Vagina (tissue), 2 donors: ENCODE results near the gene FAM114A2. TPM values are rescaled to one million over a fixed set of nuclear protein-coding genes. Genes with fewer than 3 reads are reported as not detected.

Experiments
- DNase-seq, 2 donors: peaks; one replicate each; pipeline ENCODE4 v3.0.0-alpha.2; 2017; ENCODE audit errors: extremely low spot score in 2 of 2
- H3K27ac ChIP-seq: fragments of 200-600 bp; sonication (generic); one replicate; pipeline ENCODE4 v1.5.1; 2019
- H3K27me3 ChIP-seq: fragments of 200-600 bp; sonication (generic); one replicate; pipeline ENCODE4 v1.5.1; 2019
- H3K36me3 ChIP-seq, 2 donors: fragments of 200-600 bp; sonication (generic); one replicate each; pipeline ENCODE4 v1.5.1; 2017 to 2019
- H3K4me1 ChIP-seq: fragments of 200-600 bp; sonication (generic); one replicate; pipeline ENCODE4 v1.5.1; 2019
- H3K4me3 ChIP-seq, 2 donors: fragments of 200-600 bp; sonication (generic); 1 replicate in 1 of 2; 2 replicates in 1 of 2; pipeline ENCODE4 v1.5.1; 2016 to 2019
- H3K9me3 ChIP-seq: fragments of 200-600 bp; sonication (generic); one replicate; pipeline ENCODE4 v1.5.1; 2019
- POLR2A ChIP-seq, 2 donors: fragments of 450-650 bp; IDR thresholded peaks; one replicate each; pipeline ENCODE4 v1.6.1; 2017; ENCODE audit warnings: antibody characterized with exemption in 2 of 2, mild to moderate bottlenecking in 2 of 2, moderate library complexity in 2 of 2
- POLR2AphosphoS5 ChIP-seq, 2 donors: sonication (generic); formaldehyde crosslinking; IDR thresholded peaks; one replicate each; pipeline ENCODE4 v1.9.0; 2017; ENCODE audit warnings: antibody characterized with exemption in 2 of 2, mild to moderate bottlenecking in 2 of 2, low read depth in 1 of 2; ENCODE audit not compliant: insufficient read depth in 1 of 2
- intact Hi-C: fragments of 100-400 bp; cut with DNase I; formaldehyde crosslinking; loops from one replicate; pipeline ENCODE4 v1.15.1; 2023
- total RNA-seq: library from RNA; depleted of rRNA; stranded (reverse); fragments of >200 nt; gene quantifications from one replicate; pipeline ENCODE4 v1.2.3, GENCODE V29; 2016
- TF ChIP-seq, protein P1 (sequence below), 3 experiments: fragments of 450-650 bp in 2 of 3; fragments of 200-600 bp in 1 of 3; sonication (generic) in 1 of 3; IDR thresholded peaks; one replicate each; pipeline ENCODE4 v1.5.1; 2017 to 2019; ENCODE audit warnings: antibody characterized with exemption in 3 of 3, mild to moderate bottlenecking in 2 of 3, moderate library complexity in 2 of 3

Gene FAM114A2
- total RNA-seq, 1 donor from 2014 or later, result 20.4 TPM

DNA sequence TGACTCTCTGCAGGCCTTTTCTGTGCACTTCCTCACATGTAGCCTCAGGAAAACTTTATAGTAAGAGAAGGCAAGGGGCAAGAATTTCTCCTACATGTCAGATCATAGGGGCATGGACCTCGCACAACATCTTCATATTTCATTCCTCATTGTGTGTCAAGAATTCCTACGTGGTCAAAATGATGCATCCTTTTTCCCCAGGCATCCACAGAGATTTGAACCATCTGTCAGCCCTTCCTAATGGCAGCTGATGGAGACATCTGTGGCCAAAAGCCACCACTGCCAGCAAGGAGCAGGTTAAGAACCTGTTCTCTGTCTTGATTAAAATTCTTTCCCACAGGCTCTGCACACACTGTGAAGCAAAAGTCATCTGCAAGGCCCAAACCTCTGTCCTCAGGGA lies 42.5 kb upstream of the FAM114A2 start:
- intact Hi-C loops, result loop anchor here (5.0 kb wide), 1 partner anchor 96 kb away; no protein-coding TSS in a partner anchor

DNA sequence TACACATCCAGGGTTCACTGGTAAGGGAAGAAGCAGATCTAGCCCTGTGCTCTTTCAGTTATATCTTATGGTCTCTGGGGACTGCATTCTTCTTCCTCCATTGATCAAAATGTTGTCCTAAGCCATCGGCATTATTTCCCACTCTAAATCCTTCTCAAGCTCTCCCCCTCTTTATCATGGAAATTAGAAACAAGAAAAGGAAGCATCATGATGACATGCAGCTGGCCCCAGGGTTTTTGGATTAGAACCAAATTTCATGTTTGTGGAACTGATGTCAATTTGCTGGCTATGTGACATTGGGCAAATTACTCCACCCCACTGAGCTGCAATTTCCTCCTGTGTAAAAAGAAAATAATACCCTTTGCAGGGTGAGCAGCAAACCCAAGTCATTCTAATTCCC lies 39.6 kb upstream of the FAM114A2 start:
- DNase-seq, result no peak
- no peaks in the 10 kb centered on the region for H3K9me3 ChIP-seq
- no peaks in the 10 kb centered on the region for H3K4me1 ChIP-seq
- intact Hi-C loops, result no loop called here
- TF ChIP-seq POLR2AphosphoS5 (IDR thresholded peaks at IDR 0.05; ENCODE audit: insufficient read depth in 1 of 2, low read depth in 1 of 2) (no peak), POLR2A (IDR thresholded peaks at IDR 0.05) (no peak)
- TF ChIP-seq, protein P1, sequence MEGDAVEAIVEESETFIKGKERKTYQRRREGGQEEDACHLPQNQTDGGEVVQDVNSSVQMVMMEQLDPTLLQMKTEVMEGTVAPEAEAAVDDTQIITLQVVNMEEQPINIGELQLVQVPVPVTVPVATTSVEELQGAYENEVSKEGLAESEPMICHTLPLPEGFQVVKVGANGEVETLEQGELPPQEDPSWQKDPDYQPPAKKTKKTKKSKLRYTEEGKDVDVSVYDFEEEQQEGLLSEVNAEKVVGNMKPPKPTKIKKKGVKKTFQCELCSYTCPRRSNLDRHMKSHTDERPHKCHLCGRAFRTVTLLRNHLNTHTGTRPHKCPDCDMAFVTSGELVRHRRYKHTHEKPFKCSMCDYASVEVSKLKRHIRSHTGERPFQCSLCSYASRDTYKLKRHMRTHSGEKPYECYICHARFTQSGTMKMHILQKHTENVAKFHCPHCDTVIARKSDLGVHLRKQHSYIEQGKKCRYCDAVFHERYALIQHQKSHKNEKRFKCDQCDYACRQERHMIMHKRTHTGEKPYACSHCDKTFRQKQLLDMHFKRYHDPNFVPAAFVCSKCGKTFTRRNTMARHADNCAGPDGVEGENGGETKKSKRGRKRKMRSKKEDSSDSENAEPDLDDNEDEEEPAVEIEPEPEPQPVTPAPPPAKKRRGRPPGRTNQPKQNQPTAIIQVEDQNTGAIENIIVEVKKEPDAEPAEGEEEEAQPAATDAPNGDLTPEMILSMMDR (IDR thresholded peaks at IDR 0.05), result no peak
- no peak overlapping the region for H3K4me3 ChIP-seq
- H3K27me3 ChIP-seq, result no peaks in the 10 kb centered on the region
- H3K36me3 ChIP-seq, result no peaks in the 10 kb centered on the region
- H3K27ac ChIP-seq, result no peak overlapping the region

More for the DNA sequence above, 42.5 kb upstream of the FAM114A2 start:
- TF ChIP-seq POLR2AphosphoS5 (IDR thresholded peaks at IDR 0.05; ENCODE audit: insufficient read depth in 1 of 2, low read depth in 1 of 2) (no peak), POLR2A (IDR thresholded peaks at IDR 0.05) (no peak)
- TF ChIP-seq, protein P1 (IDR thresholded peaks at IDR 0.05), result no peak
- no peaks in the 10 kb centered on the region for H3K27me3 ChIP-seq
- no peak overlapping the region for H3K4me3 ChIP-seq
- no peaks in the 10 kb centered on the region for H3K9me3 ChIP-seq
- H3K27ac ChIP-seq, result no peak overlapping the region
- no peaks in the 10 kb centered on the region for H3K4me1 ChIP-seq
- no peak for DNase-seq
- no peaks in the 10 kb centered on the region for H3K36me3 ChIP-seq

DNA sequence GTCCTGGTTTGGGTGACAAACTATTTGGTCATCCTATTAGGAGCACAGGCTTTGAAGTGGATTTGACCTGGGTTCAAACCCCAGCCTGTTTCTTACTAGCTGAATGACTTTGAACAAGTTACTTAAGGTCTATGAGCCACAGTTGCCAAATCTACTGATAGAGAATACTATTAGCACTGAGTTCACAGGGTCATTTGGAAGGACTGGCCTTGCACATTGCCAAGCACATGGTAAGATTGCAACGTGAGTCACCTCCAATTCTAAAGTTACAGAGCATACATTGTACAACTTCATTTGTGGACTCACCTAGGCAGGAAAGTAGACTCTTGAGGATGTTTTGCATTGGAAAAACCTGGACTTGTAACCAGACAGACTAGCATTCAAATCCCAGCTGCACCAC lies 39.0 kb upstream of the FAM114A2 start:
- TF ChIP-seq POLR2A (IDR thresholded peaks at IDR 0.05) (no peak), POLR2AphosphoS5 (IDR thresholded peaks at IDR 0.05; ENCODE audit: insufficient read depth in 1 of 2, low read depth in 1 of 2) (no peak)
- TF ChIP-seq, protein P1 (IDR thresholded peaks at IDR 0.05), result no peak
- H3K4me3 ChIP-seq, result no peak overlapping the region
- no peak overlapping the region for H3K27ac ChIP-seq

DNA sequence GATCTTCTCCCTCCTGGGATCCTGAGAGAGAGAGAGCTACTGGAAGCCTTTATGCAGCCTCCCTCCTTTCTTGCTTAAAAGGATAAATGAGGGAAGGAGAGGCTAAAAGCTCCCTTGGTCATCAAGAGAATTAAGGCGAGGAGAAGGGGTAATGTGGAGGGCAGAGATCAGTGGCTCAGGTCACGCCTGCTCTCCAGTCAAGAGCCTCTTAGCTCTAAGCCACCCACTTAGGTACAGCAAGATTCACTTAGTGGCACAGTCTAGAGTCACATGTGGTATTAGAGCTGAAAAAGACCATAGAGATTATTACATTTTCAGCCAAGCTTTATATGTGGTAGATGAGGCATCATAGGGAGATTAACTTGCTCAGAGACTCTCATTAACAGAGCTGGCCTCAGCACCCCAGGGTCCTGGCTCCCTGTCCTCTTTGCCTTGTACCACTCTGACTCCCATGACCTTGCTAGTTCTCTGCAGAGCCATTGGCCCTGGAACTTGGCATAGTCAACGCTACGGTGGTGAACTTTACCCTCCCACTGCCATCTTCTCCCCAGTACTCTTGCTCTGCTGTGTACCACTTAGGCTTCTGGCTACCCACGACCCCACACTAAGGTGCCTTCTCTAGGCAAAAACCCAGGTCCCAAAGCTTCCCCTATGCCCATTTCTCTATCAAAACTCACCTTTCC lies 37.7 kb upstream of the FAM114A2 start:
- intact Hi-C loops, result no loop called here
- H3K27ac ChIP-seq, result no peak overlapping the region
- no peak for TF ChIP-seq POLR2A (IDR thresholded peaks at IDR 0.05)
- TF ChIP-seq, protein P1 (IDR thresholded peaks at IDR 0.05), result no peak
- TF ChIP-seq POLR2AphosphoS5 (IDR thresholded peaks at IDR 0.05; ENCODE audit: insufficient read depth in 1 of 2, low read depth in 1 of 2), result no peak
- DNase-seq, result no peak
- H3K9me3 ChIP-seq, result no peaks in the 10 kb centered on the region
- no peaks in the 10 kb centered on the region for H3K27me3 ChIP-seq
- H3K4me3 ChIP-seq, result no peak overlapping the region
- no peaks in the 10 kb centered on the region for H3K4me1 ChIP-seq
- no peaks in the 10 kb centered on the region for H3K36me3 ChIP-seq

More for the DNA sequence above, 39.0 kb upstream of the FAM114A2 start:
- intact Hi-C loops, result no loop called here
- DNase-seq, result no peak
- no peaks in the 10 kb centered on the region for H3K36me3 ChIP-seq
- no peaks in the 10 kb centered on the region for H3K4me1 ChIP-seq
- no peaks in the 10 kb centered on the region for H3K27me3 ChIP-seq
- no peaks in the 10 kb centered on the region for H3K9me3 ChIP-seq
